B cell (primary cell): ENCODE data around the gene PANK3. TPM values are rescaled to one million over a fixed set of nuclear protein-coding genes. Genes with fewer than 3 reads are reported as not detected.

Experiments
- ATAC-seq: fragments of 200-7000 bp; cut with Tn5 transposase; one replicate; pipeline ENCODE4 v1.10.0; 2021; ENCODE audit warnings: low read depth, mild to moderate bottlenecking, moderate number of reproducible peaks, moderate library complexity
- CTCF ChIA-PET: fragments of 350-600 bp; sonication (Branson Sonifier 250); formaldehyde crosslinking; loops from one replicate; lab custom pipeline; 2021; ENCODE audit warnings: antibody characterized with exemption, inconsistent platforms; lab: Charles Lee
- POLR2A ChIA-PET: fragments of 350-600 bp; sonication (Branson Sonifier 250); formaldehyde crosslinking; loops from one replicate; lab custom pipeline; 2021; ENCODE audit warnings: antibody characterized with exemption; lab: Charles Lee
- DNase-seq: peaks from one replicate; pipeline ENCODE4 v3.0.0; 2013
- H2AFZ ChIP-seq: 2 replicates; pipeline ENCODE4 v1.6.1; 2012; ENCODE audit warnings: mild to moderate bottlenecking, low read depth, low read length; ENCODE audit not compliant: insufficient read depth, poor library complexity, severe bottlenecking
- H3K27ac ChIP-seq, 2 donors: 1 replicate in 1 of 2; 2 replicates in 1 of 2; pipeline ENCODE4 v1.5.1; 2012 to 2013; ENCODE audit warnings: low read length in 2 of 2, mild to moderate bottlenecking in 2 of 2, moderate library complexity in 1 of 2
- H3K27me3 ChIP-seq, 4 experiments: fragments of 200-600 bp in 1 of 4; sonication (generic) in 1 of 4; replicated peaks in 1 of 4; 1 replicate in 2 of 4; 2 replicates in 2 of 4; pipeline versions ENCODE4 v1.6.1 to v1.7.0; 2013 to 2016; ENCODE audit warnings: low read length in 3 of 4, mild to moderate bottlenecking in 2 of 4, mixed read lengths in 1 of 4, moderate library complexity in 1 of 4; ENCODE audit not compliant: insufficient read depth in 4 of 4, control insufficient read depth in 3 of 4; ENCODE audit errors: control extremely low read depth in 1 of 4
- H3K36me3 ChIP-seq, 2 experiments: replicated peaks in 1 of 2; 1 replicate in 1 of 2; 2 replicates in 1 of 2; pipeline versions ENCODE4 v1.6.1 to v1.7.1; 2013; ENCODE audit warnings: low read length in 1 of 2; ENCODE audit not compliant: insufficient read depth in 2 of 2, control insufficient read depth in 1 of 2; ENCODE audit errors: control extremely low read depth in 1 of 2, extremely low read depth in 1 of 2
- H3K4me1 ChIP-seq, 2 donors: fragments of 200-600 bp in 1 of 2; sonication (generic) in 1 of 2; 1 replicate in 1 of 2; 2 replicates in 1 of 2; pipeline versions ENCODE4 v1.5.1 to v1.6.1; 2013 to 2017; ENCODE audit warnings: low read length in 2 of 2; ENCODE audit not compliant: control insufficient read depth in 2 of 2, insufficient read depth in 2 of 2
- H3K4me2 ChIP-seq: replicated peaks from 2 replicates; pipeline ENCODE3; 2012; ENCODE audit warnings: mild to moderate bottlenecking, low read depth, low read length; ENCODE audit not compliant: poor library complexity, severe bottlenecking
- H3K4me3 ChIP-seq, 5 experiments: fragments of 200-600 bp in 1 of 5; sonication (generic) in 1 of 5; 1 replicate in 3 of 5; 2 replicates in 2 of 5; pipeline versions ENCODE4 v1.5.1 to v1.7.0; 2011 to 2016; ENCODE audit warnings: low read length in 4 of 5, mild to moderate bottlenecking in 4 of 5, low read depth in 2 of 5, control low read depth in 1 of 5, moderate library complexity in 1 of 5; ENCODE audit not compliant: insufficient read depth in 1 of 5; ENCODE audit errors: control extremely low read depth in 1 of 5, extremely low read depth in 1 of 5
- H3K79me2 ChIP-seq: fragments of 200-600 bp; sonication (generic); one replicate; pipeline ENCODE4 v1.6.0; 2016; ENCODE audit warnings: low read length; ENCODE audit not compliant: control insufficient read depth, insufficient read depth
- H3K9ac ChIP-seq: fragments of 200-600 bp; sonication (generic); 2 replicates; pipeline ENCODE4 v1.6.1; 2017; ENCODE audit warnings: mild to moderate bottlenecking, low read length, moderate library complexity
- H3K9me3 ChIP-seq, 3 donors: one replicate each; pipeline versions ENCODE4 v1.6.1 to v1.7.1; 2013; ENCODE audit warnings: low read length in 2 of 3; ENCODE audit not compliant: control insufficient read depth in 2 of 3, insufficient read depth in 1 of 3; ENCODE audit errors: control extremely low read depth in 1 of 3
- H4K20me1 ChIP-seq: 2 replicates; pipeline ENCODE4 v1.6.0; 2012; ENCODE audit warnings: mild to moderate bottlenecking, low read length; ENCODE audit not compliant: insufficient read depth, control insufficient read depth, poor library complexity, severe bottlenecking
- H3K27ac Mint-ChIP-seq: one replicate; pipeline ENCODE4 v1.8.0; 2021; ENCODE audit warnings: mixed read lengths
- H3K27me3 Mint-ChIP-seq: one replicate; pipeline ENCODE4 v1.8.0; 2021; ENCODE audit warnings: mixed read lengths
- H3K4me1 Mint-ChIP-seq: one replicate; pipeline ENCODE4 v1.8.0; 2021; ENCODE audit warnings: mixed read lengths
- H3K4me3 Mint-ChIP-seq: one replicate; pipeline ENCODE4 v1.8.0; 2021; ENCODE audit warnings: mixed read lengths
- H3K9me3 Mint-ChIP-seq: one replicate; pipeline ENCODE4 v1.8.0; 2022; ENCODE audit warnings: mixed read lengths; ENCODE audit not compliant: insufficient read depth
- EZH2 ChIP-seq: IDR thresholded peaks from 2 replicates; pipeline ENCODE4 v1.6.1; 2012; ENCODE audit warnings: borderline replicate concordance, low read depth, mild to moderate bottlenecking, moderate library complexity, low read length; ENCODE audit not compliant: insufficient read depth, poor library complexity, severe bottlenecking
- intact Hi-C: fragments of 100-400 bp; cut with micrococcal nuclease; formaldehyde crosslinking; loops from one replicate; pipeline ENCODE4 v1.10.0; 2022
- polyA plus RNA-seq: library from polyadenylated mRNA; depleted of rRNA; stranded (reverse); fragments of >200 nt; gene quantifications from 2 replicates; pipeline ENCODE4 v1.2.3, GENCODE V29; 2012
- total RNA-seq, 2 donors: library from RNA; stranded (reverse); fragments of 120-200 nt in 1 of 2; gene quantifications; 1 replicate in 1 of 2; 2 replicates in 1 of 2; pipeline versions ENCODE4 v1.2.3 to v1.2.4, GENCODE V29; 2013 to 2022
- TF ChIP-seq, protein P1 (sequence below): fragments of 200-600 bp; IDR thresholded peaks from one replicate; pipeline ENCODE4 v1.8.0; 2022; ENCODE audit warnings: antibody characterized with exemption, mild to moderate bottlenecking

PANK3 gene
- total and polyA plus RNA-seq, 2 donors (not counting 1 experiment from before 2014, with no cell fraction given) = 6.3 to 61.8 TPM

GRCh38 chr5:168603746-168604145, 24.6 kb upstream of the PANK3 start:
- H3K4me2 ChIP-seq = no peak overlapping the region
- no peak overlapping the region for H3K4me3 Mint-ChIP-seq
- no peak overlapping the region for H3K9ac ChIP-seq
- intact Hi-C loops = no loop called here
- no peaks in the 10 kb centered on the region for H3K9me3 ChIP-seq
- no peak overlapping the region for H3K4me3 ChIP-seq
- DNase-seq (no peak), ATAC-seq (no peak)
- H3K4me1 Mint-ChIP-seq = no peaks in the 10 kb centered on the region
- H3K4me1 ChIP-seq = no peaks in the 10 kb centered on the region
- peaks cover 20% of the 10 kb centered on the region for H3K27me3 Mint-ChIP-seq
- no peak overlapping the region for H2AFZ ChIP-seq
- no peak for TF ChIP-seq EZH2
- CTCF ChIA-PET = no interaction called here
- no peaks in the 10 kb centered on the region for H3K9me3 Mint-ChIP-seq
- no peaks in the 10 kb centered on the region for H4K20me1 ChIP-seq
- H3K36me3 ChIP-seq = no peaks in the 10 kb centered on the region
- peaks cover 0 to 3% (median 0%) of the 10 kb centered on the region in 4 experiments for H3K27me3 ChIP-seq
- POLR2A ChIA-PET = no interaction called here
- no peak overlapping the region for H3K27ac ChIP-seq
- no peak overlapping the region for H3K27ac Mint-ChIP-seq
- no peaks in the 10 kb centered on the region for H3K79me2 ChIP-seq

GRCh38 chr5:168602517-168602916, 23.3 kb upstream of the PANK3 start:
- peaks cover 29% of the 10 kb centered on the region for H3K27me3 Mint-ChIP-seq
- DNase-seq (no peak), ATAC-seq (no peak)
- CTCF ChIA-PET = interaction anchor here (0.7 kb wide), 1 partner anchor 9 kb away, joined by 3 read pairs; no protein-coding TSS in a partner anchor
- no peak overlapping the region for H3K27ac ChIP-seq
- H3K9ac ChIP-seq = no peak overlapping the region
- H2AFZ ChIP-seq = no peak overlapping the region
- no peaks in the 10 kb centered on the region for H3K9me3 ChIP-seq
- H3K4me1 Mint-ChIP-seq = no peaks in the 10 kb centered on the region
- H3K4me3 ChIP-seq = no peak overlapping the region
- no peak for TF ChIP-seq EZH2
- TF ChIP-seq, protein P1, sequence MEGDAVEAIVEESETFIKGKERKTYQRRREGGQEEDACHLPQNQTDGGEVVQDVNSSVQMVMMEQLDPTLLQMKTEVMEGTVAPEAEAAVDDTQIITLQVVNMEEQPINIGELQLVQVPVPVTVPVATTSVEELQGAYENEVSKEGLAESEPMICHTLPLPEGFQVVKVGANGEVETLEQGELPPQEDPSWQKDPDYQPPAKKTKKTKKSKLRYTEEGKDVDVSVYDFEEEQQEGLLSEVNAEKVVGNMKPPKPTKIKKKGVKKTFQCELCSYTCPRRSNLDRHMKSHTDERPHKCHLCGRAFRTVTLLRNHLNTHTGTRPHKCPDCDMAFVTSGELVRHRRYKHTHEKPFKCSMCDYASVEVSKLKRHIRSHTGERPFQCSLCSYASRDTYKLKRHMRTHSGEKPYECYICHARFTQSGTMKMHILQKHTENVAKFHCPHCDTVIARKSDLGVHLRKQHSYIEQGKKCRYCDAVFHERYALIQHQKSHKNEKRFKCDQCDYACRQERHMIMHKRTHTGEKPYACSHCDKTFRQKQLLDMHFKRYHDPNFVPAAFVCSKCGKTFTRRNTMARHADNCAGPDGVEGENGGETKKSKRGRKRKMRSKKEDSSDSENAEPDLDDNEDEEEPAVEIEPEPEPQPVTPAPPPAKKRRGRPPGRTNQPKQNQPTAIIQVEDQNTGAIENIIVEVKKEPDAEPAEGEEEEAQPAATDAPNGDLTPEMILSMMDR = no peak
- no peaks in the 10 kb centered on the region for H3K9me3 Mint-ChIP-seq
- H3K4me1 ChIP-seq = no peaks in the 10 kb centered on the region
- no peak overlapping the region for H3K4me3 Mint-ChIP-seq
- intact Hi-C loops = no loop called here
- H4K20me1 ChIP-seq = no peaks in the 10 kb centered on the region
- H3K79me2 ChIP-seq = no peaks in the 10 kb centered on the region
- H3K36me3 ChIP-seq = no peaks in the 10 kb centered on the region
- H3K4me2 ChIP-seq = no peak overlapping the region
- peaks cover 0 to 8% (median 1%) of the 10 kb centered on the region in 4 experiments for H3K27me3 ChIP-seq
- POLR2A ChIA-PET = interaction anchor here (0.7 kb wide), 1 partner anchor 116 kb away, joined by 7 read pairs; no protein-coding TSS in a partner anchor
- H3K27ac Mint-ChIP-seq = no peak overlapping the region
